Mucosa of descending colon (tissue), 3 donors: ENCODE results near the gene KCNJ6. TPM values are rescaled to one million over a fixed set of nuclear protein-coding genes. Genes with fewer than 3 reads are reported as not detected.
A peak's percentile ranks its signal among the peaks of the same experiment; 100 is the strongest.

ENCODE experiments used
- ATAC-seq: fragments of 200-7000 bp; cut with Tn5 transposase; one replicate; pipeline ENCODE4 v1.9.1; 2020; ENCODE audit warnings: mild to moderate bottlenecking, moderate library complexity
- DNase-seq, 3 donors: peaks; one replicate each; pipeline ENCODE4 v3.0.0-alpha.2; 2020
- H3K36me3 ChIP-seq: fragments of 200-600 bp; one replicate; pipeline ENCODE4 v1.8.0; 2021; ENCODE audit warnings: low read depth, mild to moderate bottlenecking
- H3K4me1 ChIP-seq: fragments of 200-600 bp; one replicate; pipeline ENCODE4 v1.8.0; 2021; ENCODE audit warnings: low read depth, mild to moderate bottlenecking
- H3K4me3 ChIP-seq: fragments of 200-600 bp; one replicate; pipeline ENCODE4 v1.8.0; 2021; ENCODE audit warnings: mild to moderate bottlenecking
- H3K9me3 ChIP-seq: fragments of 200-600 bp; one replicate; pipeline ENCODE4 v1.8.0; 2021; ENCODE audit warnings: mild to moderate bottlenecking
- CTCF ChIP-seq: fragments of 200-600 bp; IDR thresholded peaks from one replicate; pipeline ENCODE4 v1.8.0; 2022; ENCODE audit warnings: antibody characterized with exemption, mild to moderate bottlenecking
- intact Hi-C, 2 donors: fragments of 100-400 bp; cut with DNase I in 1 of 2; cut with micrococcal nuclease in 1 of 2; formaldehyde crosslinking; loops; one replicate each; pipeline versions ENCODE4 v1.11.0 to v1.11.1; 2022; cut with DNase I, micrococcal nuclease
- total RNA-seq, 3 donors: library from RNA; stranded (reverse); fragmentation: NEBNext Ultra II Directional in 2 of 3; extraction: Animal tissue kit (Norgen Biotek cat#: 25700) in 2 of 3; gene quantifications; one replicate each; pipeline versions ENCODE4 v1.2.1 to v1.2.4, GENCODE V29; 2021 to 2023
- donor health status: DM: no; HTN: no; CAD: no; lungs with moderate emphysema.
- donor health status: DM: no; HTN: no; CAD: no.
- donor health status: DM: no; HTN: yes; CAD: no.

Gene KCNJ6
- total RNA-seq, 3 donors from 2014 or later, result 0.09 to 0.19 (median 0.14) TPM

GRCh38 chr21:37855647-37856625 lies 60.3 kb downstream of the KCNJ6 start:
- TF ChIP-seq CTCF, result no peak
- DNase-seq (no peak), ATAC-seq (no peak)
- intact Hi-C loops, result no loop called here
- H3K4me3 ChIP-seq, result no peak overlapping the region
- no peaks in the 10 kb centered on the region for H3K9me3 ChIP-seq
- H3K4me1 ChIP-seq, result no peaks in the 10 kb centered on the region
- H3K36me3 ChIP-seq, result no peaks in the 10 kb centered on the region

DNA sequence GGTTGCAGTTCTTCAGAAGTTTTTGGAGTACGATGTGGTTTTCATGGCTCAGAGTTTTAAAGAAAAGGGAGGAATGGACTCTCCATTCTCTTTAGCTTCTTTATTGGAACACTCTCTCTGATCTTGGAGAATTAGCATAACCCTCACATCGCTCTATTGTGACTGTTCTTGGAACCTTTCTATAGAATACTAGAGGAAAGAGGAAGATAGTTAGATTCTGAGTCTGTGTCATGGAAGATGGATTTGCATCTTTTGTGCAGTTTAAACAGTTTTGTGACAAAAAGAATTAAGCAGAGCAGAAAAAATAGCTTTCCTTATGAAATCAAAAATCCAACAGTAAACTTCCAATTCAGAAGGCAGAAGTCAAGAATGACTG lies 61.0 kb downstream of the KCNJ6 start:
- no peaks in the 10 kb centered on the region for H3K36me3 ChIP-seq
- intact Hi-C loops, result no loop called here
- no peak for DNase-seq
- no peak overlapping the region for H3K4me3 ChIP-seq
- no peaks in the 10 kb centered on the region for H3K4me1 ChIP-seq
- ATAC-seq, result no peak
- no peaks in the 10 kb centered on the region for H3K9me3 ChIP-seq
- no peak for TF ChIP-seq CTCF

DNA sequence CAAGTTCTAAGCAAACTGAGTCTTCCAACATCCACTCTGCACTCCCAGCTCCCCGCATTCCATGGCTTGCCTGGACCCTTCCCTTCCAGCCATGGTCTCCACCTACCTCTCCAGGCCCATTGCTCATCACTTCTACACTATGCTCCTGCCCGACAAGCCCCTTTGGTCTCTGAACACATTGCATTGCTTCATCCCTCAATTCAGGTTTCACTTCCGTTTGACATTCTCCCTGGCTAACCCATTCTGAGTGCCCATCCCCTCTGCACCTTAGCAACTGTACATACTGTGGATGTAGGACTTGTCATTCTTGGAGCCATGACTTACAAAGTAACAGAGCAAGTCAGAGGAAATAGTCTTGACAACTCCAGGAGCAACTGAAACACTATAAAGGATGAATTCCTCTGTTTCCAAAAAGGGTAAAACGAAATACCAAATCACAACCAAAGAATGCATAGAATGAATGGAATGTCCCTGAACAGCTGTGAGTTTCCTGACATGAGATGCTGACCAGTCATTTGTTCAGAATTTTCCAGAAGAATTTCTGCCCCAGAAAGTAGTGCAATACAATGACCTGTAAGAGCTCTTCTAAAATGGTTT lies 66.7 kb downstream of the KCNJ6 start:
- no peak for DNase-seq
- no peaks in the 10 kb centered on the region for H3K9me3 ChIP-seq
- intact Hi-C loops, result no loop called here
- H3K36me3 ChIP-seq, result no peaks in the 10 kb centered on the region
- H3K4me3 ChIP-seq, result no peak overlapping the region
- no peaks in the 10 kb centered on the region for H3K4me1 ChIP-seq
- TF ChIP-seq CTCF, result no peak
- ATAC-seq, result no peak

DNA sequence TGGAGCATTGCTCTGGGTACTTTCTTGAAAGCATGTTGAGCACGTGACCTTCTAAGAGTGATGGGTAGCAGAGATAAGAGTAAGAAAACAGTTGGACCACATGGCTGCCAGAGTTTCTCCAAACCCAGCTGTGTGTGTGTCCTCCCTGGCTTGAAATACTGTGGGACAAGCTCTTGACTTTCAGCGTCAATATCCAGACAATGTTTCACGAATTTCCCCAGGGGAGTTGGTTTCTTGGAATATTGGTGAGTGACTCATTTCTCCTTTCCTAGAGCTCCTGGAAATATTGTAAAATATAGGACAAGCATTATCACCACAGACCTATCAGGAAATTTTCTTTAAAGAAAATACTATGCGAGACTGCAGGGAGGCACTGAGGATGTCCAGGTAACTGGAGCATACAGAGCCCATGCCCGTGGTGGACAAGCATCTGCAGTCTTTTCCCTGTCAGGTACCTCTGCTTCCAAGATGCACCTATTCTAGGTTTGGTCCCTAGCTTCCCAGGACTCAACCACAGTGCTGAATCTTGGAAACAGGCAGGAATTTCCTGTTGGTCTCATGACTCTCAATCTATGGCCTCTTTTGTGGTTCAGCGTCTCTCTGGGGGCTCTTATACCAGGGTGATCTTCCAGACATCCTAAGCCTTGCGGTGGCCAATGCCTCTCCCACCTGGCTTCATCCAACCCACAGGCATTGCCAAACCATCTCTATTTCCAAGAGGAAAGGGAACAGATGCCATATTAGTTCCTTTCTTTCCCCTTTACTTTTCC lies 67.4 kb downstream of the KCNJ6 start:
- ATAC-seq (no peak), DNase-seq (no peak)
- intact Hi-C loops, result no loop called here
- no peak overlapping the region for H3K4me3 ChIP-seq
- no peaks in the 10 kb centered on the region for H3K9me3 ChIP-seq
- no peak for TF ChIP-seq CTCF
- H3K4me1 ChIP-seq, result no peaks in the 10 kb centered on the region
- no peaks in the 10 kb centered on the region for H3K36me3 ChIP-seq

- intact Hi-C loops, result no loop called here
- Histone ChIP-seq H3K36me3 (no peaks in the 10 kb centered on the region), H3K4me1 (no peaks in the 10 kb centered on the region), H3K9me3 (no peaks in the 10 kb centered on the region), H3K4me3 (no peak overlapping the region)
- ATAC-seq, result peak; percentile 40
- no peak for TF ChIP-seq CTCF
- no peak for DNase-seq
Observed at GRCh38 chr21:37845535-37845934, 70.7 kb downstream of the KCNJ6 start.
